Endothelial cell of umbilical vein (primary cell): ENCODE results near the gene CELF3. TPM values are rescaled to one million over a fixed set of nuclear protein-coding genes. Genes with fewer than 3 reads are reported as not detected.

Source experiments
- BruUV-seq: library from RNA; stranded (reverse); fragments of 400-500 nt; replicated peaks from 2 replicates; lab custom pipeline; 2021; lab: Mats Ljungman, UMichigan
- CTCF ChIA-PET: fragments of 300-600, 350-600 bp; sonication (Branson Sonifier 250); formaldehyde crosslinking; loops from one replicate; lab custom pipeline; 2021; ENCODE audit warnings: antibody characterized with exemption, inconsistent platforms; lab: Charles Lee
- POLR2A ChIA-PET: fragments of 300-600, 350-600 bp; sonication (Branson Sonifier 250); formaldehyde crosslinking; loops from one replicate; lab custom pipeline; 2021; ENCODE audit warnings: antibody characterized with exemption, inconsistent platforms; lab: Charles Lee
- DNase-seq: peaks from one replicate; pipeline ENCODE4 v3.0.0-alpha.2; 2011; ENCODE audit warnings: low read depth, low spot score
- FAIRE-seq: peaks from 2 replicates; lab custom pipeline; 2011; peaks lifted over from hg19 to GRCh38; lab: Jason Lieb, UNC
- H2AFZ ChIP-seq: 2 replicates; pipeline ENCODE4 v1.6.0; 2012; ENCODE audit warnings: low read depth, low read length, control low read depth, inconsistent platforms
- H3K27ac ChIP-seq: 2 replicates; pipeline ENCODE4 v1.5.1; 2011; ENCODE audit warnings: low read depth, mild to moderate bottlenecking, control low read depth, low read length, moderate library complexity; ENCODE audit not compliant: insufficient read depth
- H3K27me3 ChIP-seq, 2 experiments: 2 replicates each; pipeline versions ENCODE4 v1.6.0 to v1.6.1; 2011; ENCODE audit warnings: low read length in 2 of 2, mixed read lengths in 1 of 2; ENCODE audit not compliant: control insufficient read depth in 2 of 2, insufficient read depth in 2 of 2
- H3K36me3 ChIP-seq, 2 experiments: 2 replicates in 1 of 2; 3 replicates in 1 of 2; pipeline ENCODE4 v1.5.1; 2011; ENCODE audit warnings: low read length in 2 of 2, mild to moderate bottlenecking in 1 of 2, moderate library complexity in 1 of 2; ENCODE audit not compliant: control insufficient read depth in 2 of 2, insufficient read depth in 2 of 2; ENCODE audit errors: extremely low read depth in 1 of 2
- H3K4me1 ChIP-seq: 3 replicates; pipeline ENCODE4 v1.5.1; 2011; ENCODE audit warnings: mild to moderate bottlenecking, low read length; ENCODE audit not compliant: control insufficient read depth, insufficient read depth; ENCODE audit errors: extremely low read depth
- H3K4me2 ChIP-seq: 2 replicates; pipeline ENCODE4 v1.6.1; 2011; ENCODE audit warnings: low read length, control low read depth, mixed read lengths; ENCODE audit not compliant: insufficient read depth
- H3K4me3 ChIP-seq, 3 experiments: fragments of 200-600 bp in 1 of 3; sonication (generic), shearing (Covaris generic) in 1 of 3; replicated peaks in 1 of 3; 2 replicates each; pipeline ENCODE4 v1.5.1; 2011 to 2016; ENCODE audit warnings: control low read depth in 3 of 3, low read length in 3 of 3, mild to moderate bottlenecking in 2 of 3, inconsistent platforms in 1 of 3, low read depth in 1 of 3, moderate library complexity in 1 of 3; ENCODE audit not compliant: insufficient read depth in 1 of 3
- H3K79me2 ChIP-seq: 2 replicates; pipeline ENCODE4 v1.6.0; 2012; ENCODE audit warnings: low read length, inconsistent platforms; ENCODE audit not compliant: control insufficient read depth, insufficient read depth
- H3K9ac ChIP-seq: replicated peaks from 2 replicates; pipeline ENCODE3; 2011; ENCODE audit warnings: low read length, control low read depth; ENCODE audit not compliant: insufficient read depth; ENCODE audit errors: extremely low read depth
- H3K9me1 ChIP-seq: replicated peaks from 3 replicates; pipeline ENCODE4 v1.6.0; 2011; ENCODE audit warnings: mild to moderate bottlenecking, low read length; ENCODE audit not compliant: control insufficient read depth, insufficient read depth; ENCODE audit errors: extremely low read depth
- H3K9me3 ChIP-seq: replicated peaks from 2 replicates; pipeline ENCODE4 v1.5.1; 2012; ENCODE audit warnings: low read length, inconsistent platforms; ENCODE audit not compliant: control insufficient read depth, insufficient read depth
- H4K20me1 ChIP-seq: replicated peaks from 2 replicates; pipeline ENCODE3; 2011; ENCODE audit warnings: mild to moderate bottlenecking, low read length; ENCODE audit not compliant: control insufficient read depth, insufficient read depth; ENCODE audit errors: extremely low read depth
- CTCF ChIP-seq, 2 donors: IDR thresholded peaks; 1 replicate in 1 of 2; 2 replicates in 1 of 2; pipeline ENCODE4 v1.5.1; 2011; ENCODE audit warnings: low read length in 2 of 2, mild to moderate bottlenecking in 2 of 2, moderate library complexity in 2 of 2, control low read depth in 1 of 2, inconsistent platforms in 1 of 2, low read depth in 1 of 2; ENCODE audit not compliant: insufficient read depth in 1 of 2; ENCODE audit errors: extremely low read depth in 1 of 2
- EZH2 ChIP-seq: IDR thresholded peaks from 2 replicates; pipeline ENCODE4 v1.6.1; 2012; ENCODE audit warnings: borderline replicate concordance, low read depth, mild to moderate bottlenecking, moderate library complexity, low read length, inconsistent platforms; ENCODE audit not compliant: severe bottlenecking
- FOS ChIP-seq: IDR thresholded peaks from 2 replicates; pipeline ENCODE4 v1.6.1; 2011; ENCODE audit warnings: mild to moderate bottlenecking, low read length, moderate library complexity, borderline replicate concordance; ENCODE audit not compliant: insufficient read depth
- GATA2 ChIP-seq: IDR thresholded peaks from 2 replicates; pipeline ENCODE4 v1.7.0; 2011; ENCODE audit warnings: low read depth, mild to moderate bottlenecking, moderate library complexity, mixed read lengths, low read length; ENCODE audit not compliant: insufficient read length, insufficient read depth
- JUN ChIP-seq: IDR thresholded peaks from 2 replicates; pipeline ENCODE4 v1.6.1; 2011; ENCODE audit warnings: borderline replicate concordance, low read depth; ENCODE audit not compliant: insufficient read length, insufficient read depth
- MAX ChIP-seq: IDR thresholded peaks from 2 replicates; pipeline ENCODE4 v1.6.1; 2011; ENCODE audit not compliant: insufficient read depth, insufficient read length
- MYC ChIP-seq: IDR thresholded peaks from one replicate; pipeline ENCODE4 v1.6.1; 2011; ENCODE audit warnings: mild to moderate bottlenecking, low read depth, low read length
- POLR2A ChIP-seq: IDR thresholded peaks from 2 replicates; pipeline ENCODE4 v1.6.1; 2012; ENCODE audit warnings: low read depth, mild to moderate bottlenecking, control low read depth, low read length
- POLR2AphosphoS5 ChIP-seq: IDR thresholded peaks from 2 replicates; pipeline ENCODE4 v1.6.1; 2012; ENCODE audit warnings: low read depth, mild to moderate bottlenecking, control low read depth, low read length, moderate library complexity; ENCODE audit not compliant: insufficient read depth
- dilution Hi-C: fragments of 300-500 bp; cut with MboI; formaldehyde crosslinking; loops from one replicate; pipeline ENCODE4 v1.15.0; 2019; ENCODE audit warnings: low sequenced_read_pairs; ENCODE audit not compliant: extremely low pct_ligation_motif_present
- intact Hi-C: fragments of 100-400 bp; cut with micrococcal nuclease; formaldehyde crosslinking; loops from one replicate; pipeline ENCODE4 v1.10.0; 2022
- polyA plus RNA-seq, 4 experiments: library from polyadenylated mRNA; depleted of rRNA in 3 of 4; stranded (reverse) in 3 of 4; unstranded in 1 of 4; fragments of >200 nt; gene quantifications; 2 replicates each; pipeline versions ENCODE4 v1.2.1 to v1.2.3, GENCODE V29; 2011 to 2012; ENCODE audit warnings: missing spikeins in 1 of 4
- total RNA-seq: library from RNA; stranded (reverse); gene quantifications from 2 replicates; pipeline ENCODE4 v1.2.3, GENCODE V29; 2021

Gene CELF3
- total and polyA plus RNA-seq, 2 donors (not counting 3 experiments of a cell fraction or from before 2014, with no cell fraction given), result not detected

GRCh38 chr1:151733126-151733525 lies 16.5 kb upstream of the CELF3 start:
- Histone ChIP-seq H3K4me2 (no peak overlapping the region), H3K36me3 (no peaks in the 10 kb centered on the region), H3K9ac (no peak overlapping the region), H3K79me2 (no peaks in the 10 kb centered on the region), H3K9me3 (no peaks in the 10 kb centered on the region), H3K27ac (no peak overlapping the region), H3K4me3 (no peak overlapping the region), H3K9me1 (no peaks in the 10 kb centered on the region), H3K4me1 (no peaks in the 10 kb centered on the region), H2AFZ (no peak overlapping the region), H3K27me3 (peaks cover 8 to 10% of the 10 kb centered on the region in 2 experiments), H4K20me1 (no peaks in the 10 kb centered on the region)
- TF ChIP-seq JUN, result no peak
- TF ChIP-seq MYC, result no peak
- TF ChIP-seq GATA2, result no peak
- TF ChIP-seq POLR2A, result no peak
- TF ChIP-seq FOS, result no peak
- TF ChIP-seq POLR2AphosphoS5, result no peak
- TF ChIP-seq EZH2, result no peak
- no peak for TF ChIP-seq MAX
- TF ChIP-seq CTCF (IDR thresholded peaks at IDR 0.05; ENCODE audit: extremely low read depth in 1 of 2, insufficient read depth in 1 of 2, low read depth in 1 of 2, low read length in 2 of 2), result no peak
- CTCF ChIA-PET, result interaction anchor here (1.3 to 2.7 kb wide), 6 partner anchors 13 to 432 kb away, joined by 5 to 30 read pairs (median 10); partner anchors contain the start of gene RIIAD1
- dilution Hi-C loops (no loop called here), intact Hi-C loops (no loop called here)
- no peak for DNase-seq
- no peak for FAIRE-seq
- POLR2A ChIA-PET, result no interaction called here
- no TSS peak for BruUV-seq
